ENCODE results near the gene ITGB1.

- TF ChIP-seq TCF12 (IDR thresholded peaks at IDR 0.05), result no peak
- no peak for TF ChIP-seq CTCF (IDR thresholded peaks at IDR 0.05)
- no peak for TF ChIP-seq USF2 (IDR thresholded peaks at IDR 0.05; ENCODE audit: borderline replicate concordance, low read depth, low read length)
- TF ChIP-seq, protein P1, sequence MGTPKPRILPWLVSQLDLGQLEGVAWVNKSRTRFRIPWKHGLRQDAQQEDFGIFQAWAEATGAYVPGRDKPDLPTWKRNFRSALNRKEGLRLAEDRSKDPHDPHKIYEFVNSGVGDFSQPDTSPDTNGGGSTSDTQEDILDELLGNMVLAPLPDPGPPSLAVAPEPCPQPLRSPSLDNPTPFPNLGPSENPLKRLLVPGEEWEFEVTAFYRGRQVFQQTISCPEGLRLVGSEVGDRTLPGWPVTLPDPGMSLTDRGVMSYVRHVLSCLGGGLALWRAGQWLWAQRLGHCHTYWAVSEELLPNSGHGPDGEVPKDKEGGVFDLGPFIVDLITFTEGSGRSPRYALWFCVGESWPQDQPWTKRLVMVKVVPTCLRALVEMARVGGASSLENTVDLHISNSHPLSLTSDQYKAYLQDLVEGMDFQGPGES (IDR thresholded peaks at IDR 0.05; ENCODE audit: low read depth, low read length), result no peak
- no peak for TF ChIP-seq POLR2AphosphoS5 (IDR thresholded peaks at IDR 0.05; ENCODE audit: low read depth, low read length)
- TF ChIP-seq EZH2phosphoT487 (IDR thresholded peaks at IDR 0.05; ENCODE audit: borderline replicate concordance, low read depth), result no peak
- TF ChIP-seq TAF1 (IDR thresholded peaks at IDR 0.05; ENCODE audit: borderline replicate concordance, low read depth, low read length), result no peak
- no peak for TF ChIP-seq NFIC (IDR thresholded peaks at IDR 0.05; ENCODE audit: borderline replicate concordance)
These were observed 10.4 kb downstream of the ITGB1 start for GRCh38 chr10:32947586-32947985.
